Tongue (tissue), 2 donors: Measurements from ENCODE around the gene SYT14. TPM values are rescaled to one million over a fixed set of nuclear protein-coding genes. Genes with fewer than 3 reads are reported as not detected.
"Not testable (repeated sequence)": the region's sequence is repeated elsewhere in the genome, so short reads cannot be mapped to it uniquely, and the experiment has no call there.

Experiments used
- DNase-seq: peaks from one replicate; pipeline ENCODE4 v3.0.0-alpha.2; 2015
- total RNA-seq: library from RNA; depleted of rRNA; stranded (reverse); fragments of >200 nt; gene quantifications from one replicate; pipeline ENCODE4 v1.2.3, GENCODE V29; 2014

SYT14 gene
- total RNA-seq, 1 donor from 2014 or later, result 1.0 TPM

- no peak for DNase-seq
These were observed 7.4 kb downstream of the SYT14 start for GRCh38 chr1:209945377-209945776.

GRCh38 chr1:209948155-209948554 lies 10.1 kb downstream of the SYT14 start:
- DNase-seq, result no peak

- no peak for DNase-seq
These were observed 18.1 kb downstream of the SYT14 start for GRCh38 chr1:209956116-209956515.

GRCh38 chr1:209959623-209960022 lies 21.6 kb downstream of the SYT14 start:
- DNase-seq, result no peak

GRCh38 chr1:209960926-209961325 lies 22.9 kb downstream of the SYT14 start:
- DNase-seq, result no peak

GRCh38 chr1:209962388-209962787 lies 24.4 kb downstream of the SYT14 start:
- no peak for DNase-seq

- no peak for DNase-seq
These were observed 24.8 kb downstream of the SYT14 start for GRCh38 chr1:209962856-209963255.

- DNase-seq, result no peak
These were observed 28.0 kb downstream of the SYT14 start for GRCh38 chr1:209965996-209966395.

- DNase-seq, result not testable (repeated sequence)
These were observed 40.7 kb downstream of the SYT14 start for GRCh38 chr1:209978721-209979120.

- no peak for DNase-seq
These were observed 45.9 kb downstream of the SYT14 start for GRCh38 chr1:209983953-209984352.

GRCh38 chr1:209985002-209985401 lies 47.0 kb downstream of the SYT14 start:
- no peak for DNase-seq

- no peak for DNase-seq
These were observed 50.7 kb downstream of the SYT14 start for GRCh38 chr1:209988706-209989105.

GRCh38 chr1:209989525-209989924 lies 51.5 kb downstream of the SYT14 start:
- peak; percentile 12 for DNase-seq

- DNase-seq, result no peak
These were observed 55.2 kb downstream of the SYT14 start for GRCh38 chr1:209993061-209993830.

GRCh38 chr1:209996348-209996747 lies 58.3 kb downstream of the SYT14 start:
- DNase-seq, result no peak

GRCh38 chr1:209999005-209999404 lies 61.0 kb downstream of the SYT14 start:
- DNase-seq, result no peak

- no peak for DNase-seq
These were observed 63.7 kb downstream of the SYT14 start for GRCh38 chr1:210001751-210002150.

GRCh38 chr1:210003501-210003900 lies 65.5 kb downstream of the SYT14 start:
- DNase-seq, result no peak

GRCh38 chr1:210010161-210010560 lies 72.1 kb downstream of the SYT14 start:
- DNase-seq, result no peak

GRCh38 chr1:210021145-210021860 lies 83.3 kb downstream of the SYT14 start:
- no peak for DNase-seq

GRCh38 chr1:210022044-210022443 lies 84.0 kb downstream of the SYT14 start:
- no peak for DNase-seq

- no peak for DNase-seq
These were observed 86.3 kb downstream of the SYT14 start for GRCh38 chr1:210024282-210024681.

GRCh38 chr1:210024996-210025395 lies 87.0 kb downstream of the SYT14 start:
- DNase-seq, result no peak

- no peak for DNase-seq
These were observed 87.9 kb downstream of the SYT14 start for GRCh38 chr1:210025870-210026269.
